Glomerular endothelial cell (primary cell): Measurements from ENCODE around the gene FLT1. TPM values are rescaled to one million over a fixed set of nuclear protein-coding genes. Genes with fewer than 3 reads are reported as not detected.

Experiments used
- DNase-seq: peaks from one replicate; pipeline ENCODE4 v3.0.0-alpha.2; 2011; ENCODE audit warnings: low read depth, low spot score; ENCODE audit errors: extremely low read depth
- total RNA-seq: library from RNA; depleted of rRNA; stranded (reverse); fragments of >200 nt; gene quantifications from 2 replicates; pipeline ENCODE4 v1.2.3, GENCODE V29; 2015

FLT1 gene
- total RNA-seq, 1 donor from 2014 or later, result 156 TPM

GRCh38 chr13:28432816-28433560 lies 61.9 kb downstream of the FLT1 start:
- no peak for DNase-seq

- no peak for DNase-seq
Observed at GRCh38 chr13:28429685-28430290, 65.1 kb downstream of the FLT1 start.

- DNase-seq, result no peak
Observed at GRCh38 chr13:28429096-28429495, 65.8 kb downstream of the FLT1 start.

GRCh38 chr13:28426381-28426780 lies 68.5 kb downstream of the FLT1 start:
- no peak for DNase-seq

GRCh38 chr13:28425793-28426192 lies 69.1 kb downstream of the FLT1 start:
- no peak for DNase-seq

- no peak for DNase-seq
Observed at GRCh38 chr13:28424541-28424940, 70.4 kb downstream of the FLT1 start.

GRCh38 chr13:28423010-28423409 lies 71.9 kb downstream of the FLT1 start:
- no peak for DNase-seq

- no peak for DNase-seq
Observed at GRCh38 chr13:28421676-28422410, 73.1 kb downstream of the FLT1 start.

- no peak for DNase-seq
Observed at GRCh38 chr13:28420704-28421103, 74.2 kb downstream of the FLT1 start.

- DNase-seq, result no peak
Observed at GRCh38 chr13:28415994-28416421, 78.9 kb downstream of the FLT1 start.

GRCh38 chr13:28413999-28414398 lies 80.9 kb downstream of the FLT1 start:
- no peak for DNase-seq

GRCh38 chr13:28412981-28413380 lies 81.9 kb downstream of the FLT1 start:
- DNase-seq, result no peak

- no peak for DNase-seq
Observed at GRCh38 chr13:28411831-28412353, 83.0 kb downstream of the FLT1 start.

- DNase-seq, result no peak
Observed at GRCh38 chr13:28410096-28410495, 84.8 kb downstream of the FLT1 start.

GRCh38 chr13:28409648-28410047 lies 85.3 kb downstream of the FLT1 start:
- DNase-seq, result no peak

- DNase-seq, result no peak
Observed at GRCh38 chr13:28408863-28409262, 86.1 kb downstream of the FLT1 start.

GRCh38 chr13:28408235-28408848 lies 86.6 kb downstream of the FLT1 start:
- DNase-seq, result peak; percentile 99

GRCh38 chr13:28406733-28407266 lies 88.1 kb downstream of the FLT1 start:
- no peak for DNase-seq

- DNase-seq, result no peak
Observed at GRCh38 chr13:28402057-28402381, 92.9 kb downstream of the FLT1 start.

- peak; percentile 89 for DNase-seq
Observed at GRCh38 chr13:28401303-28402056, 93.4 kb downstream of the FLT1 start.
